ENCODE results near the gene ATE1.
A peak's percentile ranks its signal among the peaks of the same experiment; 100 is the strongest.
"Not testable (repeated sequence)": the region's sequence is repeated elsewhere in the genome, so short reads cannot be mapped to it uniquely, and the experiment has no call there.

Gene ATE1

GRCh38 chr10:121788115-121788514 is 139.7 kb downstream of the ATE1 start:
- no peak for DNase-seq (ENCODE audit: low read depth)

DNA sequence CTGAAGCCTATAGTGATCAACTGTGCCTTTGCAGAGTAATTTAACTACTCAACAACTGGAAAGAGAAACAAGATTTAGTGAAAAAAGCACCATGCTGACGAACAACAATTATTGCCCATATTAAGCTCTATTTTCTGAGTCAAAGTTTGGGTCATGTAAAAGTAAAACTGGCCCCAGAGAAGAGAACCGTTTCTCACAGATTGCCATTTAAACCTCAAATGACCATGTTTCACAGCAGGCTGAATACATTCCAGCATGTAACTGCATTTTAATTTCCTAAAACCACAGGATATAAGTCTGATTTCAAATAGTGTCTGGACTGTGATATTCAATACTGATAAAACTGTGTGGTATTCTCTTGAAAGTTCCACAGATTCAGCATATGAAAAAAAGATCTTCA is 140.7 kb downstream of the ATE1 start:
- DNase-seq (ENCODE audit: low read depth), result no peak

DNA sequence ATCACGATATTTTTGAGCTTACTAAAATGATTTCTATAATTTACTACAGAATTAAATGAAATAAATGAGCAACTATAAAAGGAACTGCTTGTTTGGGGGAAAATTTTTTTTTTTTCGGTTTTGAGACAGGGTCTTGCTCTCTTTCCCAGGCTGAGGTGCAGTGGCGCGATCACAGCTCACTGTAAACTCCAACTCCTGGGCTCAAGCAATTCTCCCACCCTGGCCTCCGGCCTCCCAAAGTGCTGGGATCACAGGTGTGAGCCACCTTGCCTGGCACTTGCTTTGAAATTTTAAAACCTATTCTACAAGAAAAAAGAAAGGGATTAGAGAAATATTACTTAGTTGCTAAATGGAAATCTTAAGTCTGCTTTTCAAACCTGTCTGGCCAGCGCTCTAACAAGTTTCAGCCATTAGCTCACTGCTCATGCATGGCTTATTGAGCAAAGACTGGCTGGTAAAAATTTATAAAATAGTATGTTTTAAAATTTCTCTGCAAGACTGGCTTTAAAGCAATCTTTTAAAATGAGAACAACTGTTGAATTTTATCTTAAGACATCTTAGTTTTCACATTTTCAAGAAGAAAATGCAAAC is 144.0 kb downstream of the ATE1 start:
- no peak for DNase-seq (ENCODE audit: low read depth)

GRCh38 chr10:121781101-121781500 is 146.7 kb downstream of the ATE1 start:
- DNase-seq (ENCODE audit: low read depth), result no peak

GRCh38 chr10:121774813-121775212 is 153.0 kb downstream of the ATE1 start:
- DNase-seq (ENCODE audit: low read depth), result no peak

- DNase-seq (ENCODE audit: low read depth), result no peak
These were observed 153.4 kb downstream of the ATE1 start for GRCh38 chr10:121774404-121774803.

- no peak for DNase-seq (ENCODE audit: low read depth)
These were observed 154.9 kb downstream of the ATE1 start for GRCh38 chr10:121772884-121773283.

- DNase-seq (ENCODE audit: low read depth), result no peak
These were observed 155.4 kb downstream of the ATE1 start for GRCh38 chr10:121772406-121772805.

DNA sequence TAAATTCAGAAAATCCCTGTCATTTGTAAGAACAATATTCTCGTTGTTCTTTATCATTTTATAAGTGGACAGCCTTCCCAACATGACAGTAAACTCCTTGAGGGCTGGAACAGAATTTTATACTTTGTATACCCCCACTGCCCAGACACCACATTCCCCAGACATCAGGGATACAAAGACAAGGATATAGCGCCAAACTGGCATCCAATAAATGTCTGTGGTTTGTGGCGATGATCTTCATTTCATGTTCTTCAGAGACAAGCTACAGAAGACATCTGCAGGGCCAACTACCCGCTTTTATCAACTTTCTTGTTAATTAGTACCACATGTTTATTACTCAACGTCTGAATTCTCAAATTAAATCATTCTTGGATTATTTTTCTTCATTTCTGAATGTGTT is 155.9 kb downstream of the ATE1 start:
- no peak for DNase-seq (ENCODE audit: low read depth)

DNA sequence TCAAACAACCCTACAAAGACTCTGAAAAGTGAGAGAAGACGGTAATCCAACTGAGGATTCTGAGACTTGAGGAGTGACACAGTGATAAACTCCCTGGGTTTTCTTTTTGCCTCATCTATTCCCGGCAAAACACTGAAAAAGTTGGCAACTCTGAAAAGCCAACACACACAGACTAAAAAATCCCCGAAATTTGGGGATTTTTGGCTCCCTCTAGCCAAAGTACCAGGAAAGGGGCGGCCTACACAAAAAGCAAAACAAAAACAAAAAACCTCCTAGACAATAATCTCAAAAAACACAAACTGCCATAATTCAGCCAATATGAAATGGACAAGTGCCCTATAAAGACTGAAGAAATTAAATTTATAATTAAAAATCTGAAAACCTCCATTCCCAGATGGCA is 161.4 kb downstream of the ATE1 start:
- no peak for DNase-seq (ENCODE audit: low read depth)

DNA sequence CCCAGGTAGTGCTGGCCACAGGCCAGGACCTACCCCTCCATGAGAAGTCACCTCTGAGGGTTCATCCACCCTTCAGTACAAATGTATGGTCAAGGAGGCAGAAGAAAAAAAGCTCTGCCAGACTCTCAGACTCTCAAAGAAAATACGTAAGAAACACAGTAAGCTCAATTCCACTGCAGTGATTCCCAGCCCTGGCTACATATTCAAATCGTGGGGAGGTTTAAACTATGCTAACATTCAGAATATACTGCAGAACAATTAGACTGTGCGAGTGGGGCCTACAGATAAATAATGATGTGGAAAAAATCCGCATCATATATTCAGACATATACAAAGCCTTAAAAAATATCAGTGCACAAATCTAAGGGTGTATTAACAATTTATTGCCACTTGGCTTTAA is 162.6 kb downstream of the ATE1 start:
- no peak for DNase-seq (ENCODE audit: low read depth)

DNA sequence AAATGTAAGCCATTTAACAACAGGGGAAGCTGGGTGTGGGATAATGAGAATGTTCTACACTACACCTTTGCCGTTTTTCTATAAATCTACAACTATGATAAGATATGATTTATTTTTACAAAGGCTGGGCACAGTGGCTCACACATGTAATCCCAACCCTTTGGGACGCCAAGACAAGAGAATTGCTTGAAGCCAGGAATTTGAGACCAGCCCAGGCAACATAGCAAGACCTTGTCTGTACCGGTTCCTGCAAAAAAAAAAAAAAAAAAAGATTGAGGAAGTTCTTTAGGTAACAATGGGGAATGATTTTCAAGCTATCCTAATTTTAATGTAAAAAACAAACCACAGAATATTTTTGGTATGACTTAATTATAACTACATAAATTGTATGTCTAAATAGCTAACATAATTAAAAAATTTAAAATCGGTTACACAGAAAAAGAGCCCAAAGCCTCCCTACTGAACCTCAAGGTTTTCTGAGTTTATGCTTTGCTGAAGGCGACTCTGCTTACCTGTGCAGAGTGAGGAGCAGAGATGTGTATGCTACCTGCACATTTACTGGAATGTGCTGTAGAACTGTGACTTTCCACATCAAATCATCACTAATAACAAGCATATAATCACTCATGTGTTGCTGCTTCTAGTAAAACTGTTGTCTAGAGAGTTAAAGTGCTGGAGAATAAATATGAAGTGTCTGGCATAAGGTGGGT is 163.4 kb downstream of the ATE1 start:
- DNase-seq (ENCODE audit: low read depth), result no peak

- DNase-seq (ENCODE audit: low read depth), result not testable (repeated sequence)
These were observed 170.6 kb downstream of the ATE1 start for GRCh38 chr10:121757241-121757640.

GRCh38 chr10:121755496-121755895 is 172.3 kb downstream of the ATE1 start:
- DNase-seq (ENCODE audit: low read depth), result not testable (repeated sequence)

- no peak for DNase-seq (ENCODE audit: low read depth)
These were observed 173.2 kb downstream of the ATE1 start for GRCh38 chr10:121754666-121755065.

DNA sequence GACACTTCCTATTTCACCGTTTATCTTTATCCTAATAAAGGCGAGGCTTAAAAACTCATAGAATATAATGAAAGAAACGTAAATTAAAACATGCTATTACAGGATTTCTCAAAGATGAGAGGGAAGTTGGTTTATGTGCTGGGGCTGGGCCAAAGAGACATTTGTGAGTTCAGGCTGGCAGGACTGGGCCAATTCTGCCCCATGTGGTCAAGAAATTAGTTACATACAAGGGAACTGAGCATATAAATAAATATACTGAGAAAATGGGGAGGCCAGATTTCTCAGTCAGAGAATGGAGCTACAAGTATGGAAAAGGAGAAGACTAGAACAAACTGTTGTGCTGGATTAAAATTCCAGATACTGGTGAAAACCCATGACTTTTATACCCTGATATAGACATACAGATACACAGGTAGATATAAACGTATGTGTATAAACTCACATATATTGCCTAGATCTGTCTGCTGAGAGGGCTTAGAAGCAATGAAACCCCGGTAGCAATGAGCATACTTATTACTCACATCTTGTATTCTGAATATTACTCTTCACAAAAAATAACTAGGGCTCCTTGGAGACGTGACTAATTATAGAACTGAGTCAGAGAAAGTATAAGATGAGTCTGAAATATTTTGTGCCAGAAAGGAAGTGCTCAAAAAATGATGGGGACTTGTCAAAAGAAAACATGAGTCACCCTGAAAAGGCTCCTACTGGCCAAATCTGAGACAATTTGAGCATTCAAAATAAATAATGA is 173.9 kb downstream of the ATE1 start:
- peak; percentile 78 for DNase-seq (ENCODE audit: low read depth)

- no peak for DNase-seq (ENCODE audit: low read depth)
These were observed 176.6 kb downstream of the ATE1 start for GRCh38 chr10:121751191-121751760.

DNA sequence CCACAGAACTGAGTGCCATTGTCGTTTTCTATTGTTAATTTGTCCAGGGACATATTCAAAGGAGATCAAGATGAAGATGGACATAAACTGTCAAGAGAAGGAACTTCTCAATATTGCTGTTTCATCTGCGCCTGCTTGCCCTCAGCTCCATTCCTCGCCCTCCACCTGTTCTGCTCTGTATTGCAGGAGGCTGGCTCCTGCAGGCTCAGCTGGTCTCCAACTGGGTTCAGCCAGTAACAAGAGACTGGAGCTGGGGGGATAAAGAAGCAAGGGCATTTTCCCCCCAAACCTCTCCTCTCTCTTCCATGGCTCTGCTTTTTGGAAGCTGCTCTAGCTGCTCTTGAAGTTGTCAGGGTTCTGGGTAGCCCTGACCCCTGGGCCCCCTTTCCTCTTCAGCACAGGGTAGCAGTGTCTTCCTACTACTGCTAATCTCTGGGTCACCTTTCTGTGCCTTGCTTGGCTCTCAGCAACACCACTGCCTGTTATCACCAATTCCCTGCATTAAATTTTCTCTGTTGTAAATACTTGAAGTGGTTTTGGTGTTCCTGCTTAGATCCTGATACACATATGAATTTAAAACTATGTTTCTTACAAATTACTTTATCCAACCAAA is 180.6 kb downstream of the ATE1 start:
- DNase-seq (ENCODE audit: low read depth), result no peak

GRCh38 chr10:121741248-121741792 is 186.5 kb downstream of the ATE1 start:
- DNase-seq (ENCODE audit: low read depth), result no peak

DNA sequence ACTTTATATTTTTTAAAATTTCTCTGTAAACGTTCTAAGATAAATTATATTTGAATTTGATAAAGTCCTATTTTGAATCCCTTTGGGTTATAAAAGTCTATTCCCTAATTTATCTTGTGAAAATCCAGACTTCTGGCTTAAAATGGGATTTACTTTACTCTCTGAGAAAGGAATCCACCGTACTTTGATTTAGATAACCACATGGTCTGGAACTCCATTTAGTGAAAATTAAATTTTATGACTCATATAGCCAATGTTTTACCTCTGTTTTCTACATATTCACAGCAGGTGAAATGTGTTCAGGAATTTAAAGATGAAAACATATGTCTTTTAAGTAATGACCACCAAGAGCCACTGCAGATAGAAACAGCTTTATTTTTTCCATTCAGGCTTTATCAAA is 187.8 kb downstream of the ATE1 start:
- no peak for DNase-seq (ENCODE audit: low read depth)

DNA sequence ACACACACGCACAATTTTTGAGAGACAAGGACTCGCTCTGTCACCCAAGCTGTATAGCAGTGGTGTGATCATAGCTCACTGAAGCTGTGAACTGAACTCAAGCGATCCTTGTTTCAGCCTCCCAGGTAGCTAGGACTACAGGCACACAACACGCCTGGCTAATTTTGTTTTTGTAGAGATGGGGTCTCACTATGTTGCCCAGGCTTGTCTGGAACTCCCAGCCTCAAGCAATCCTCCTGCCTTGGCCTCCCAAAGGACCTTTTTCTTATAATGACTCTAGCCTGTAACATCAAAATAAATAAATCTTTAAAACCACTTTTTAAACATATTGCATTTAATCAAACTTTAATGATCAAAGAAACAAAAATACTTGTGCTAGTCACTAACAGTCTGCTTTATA is 188.7 kb downstream of the ATE1 start:
- no peak for DNase-seq (ENCODE audit: low read depth)

Measured in HS-5 (cell line).